Measurements from ENCODE around the gene MEIOB. TPM values are rescaled to one million over a fixed set of nuclear protein-coding genes. Genes with fewer than 3 reads are reported as not detected.

Gene MEIOB
- total RNA-seq, 3 donors from 2014 or later (not counting 1 experiment from before 2014, with no cell fraction given) = not detected

DNA sequence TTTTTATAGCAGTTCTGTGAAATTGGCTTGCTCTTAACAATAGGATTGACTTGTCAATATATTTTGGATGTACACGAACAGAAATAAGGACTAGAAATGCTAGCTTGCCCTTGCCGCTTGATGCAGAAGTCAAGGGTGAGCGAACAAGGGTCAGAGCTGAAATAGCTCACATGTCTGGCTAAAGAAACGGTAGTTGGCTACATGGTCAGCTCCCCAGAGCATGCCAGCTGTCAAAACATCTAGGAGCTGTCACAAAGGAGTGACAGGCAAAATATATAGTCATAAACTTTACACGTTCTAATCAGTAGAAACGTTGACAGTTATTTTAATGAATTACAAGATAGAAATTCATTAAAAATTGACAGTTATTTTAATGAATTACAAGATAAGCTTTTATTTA lies 2.9 kb upstream of the MEIOB start:
- Mint-ChIP-seq H3K36me3 (no peaks in the 10 kb centered on the region), H3K9me3 (no peaks in the 10 kb centered on the region), H3K4me3 (no peak overlapping the region), H3K4me1 (peaks cover 5 to 6% of the 10 kb centered on the region in 2 donors), H3K27ac (no peak overlapping the region), H3K27me3 (ENCODE audit: low read depth in 2 of 2) (peaks cover 15 to 26% of the 10 kb centered on the region in 2 donors)
- TF ChIP-seq, protein P1, sequence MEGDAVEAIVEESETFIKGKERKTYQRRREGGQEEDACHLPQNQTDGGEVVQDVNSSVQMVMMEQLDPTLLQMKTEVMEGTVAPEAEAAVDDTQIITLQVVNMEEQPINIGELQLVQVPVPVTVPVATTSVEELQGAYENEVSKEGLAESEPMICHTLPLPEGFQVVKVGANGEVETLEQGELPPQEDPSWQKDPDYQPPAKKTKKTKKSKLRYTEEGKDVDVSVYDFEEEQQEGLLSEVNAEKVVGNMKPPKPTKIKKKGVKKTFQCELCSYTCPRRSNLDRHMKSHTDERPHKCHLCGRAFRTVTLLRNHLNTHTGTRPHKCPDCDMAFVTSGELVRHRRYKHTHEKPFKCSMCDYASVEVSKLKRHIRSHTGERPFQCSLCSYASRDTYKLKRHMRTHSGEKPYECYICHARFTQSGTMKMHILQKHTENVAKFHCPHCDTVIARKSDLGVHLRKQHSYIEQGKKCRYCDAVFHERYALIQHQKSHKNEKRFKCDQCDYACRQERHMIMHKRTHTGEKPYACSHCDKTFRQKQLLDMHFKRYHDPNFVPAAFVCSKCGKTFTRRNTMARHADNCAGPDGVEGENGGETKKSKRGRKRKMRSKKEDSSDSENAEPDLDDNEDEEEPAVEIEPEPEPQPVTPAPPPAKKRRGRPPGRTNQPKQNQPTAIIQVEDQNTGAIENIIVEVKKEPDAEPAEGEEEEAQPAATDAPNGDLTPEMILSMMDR (IDR thresholded peaks at IDR 0.05) = no peak
- Histone ChIP-seq H3K27ac (ENCODE audit: low read length) (no peak overlapping the region), H3K4me3 (ENCODE audit: low read length) (no peak overlapping the region), H3K36me3 (ENCODE audit: control insufficient read depth, insufficient read depth, low read length) (no peaks in the 10 kb centered on the region), H3K27me3 (ENCODE audit: control insufficient read depth, insufficient read depth, low read length) (peaks cover 6% of the 10 kb centered on the region), H3K4me1 (ENCODE audit: control insufficient read depth, insufficient read depth, low read length) (peaks cover 2% of the 10 kb centered on the region), H3K9me3 (ENCODE audit: control insufficient read depth, insufficient read depth, low read length) (no peaks in the 10 kb centered on the region)
- 73% methylated on average over 4 of the region's 6 CpGs for WGBS (ENCODE audit: insufficient coverage)
- no peak for ATAC-seq
- no peak for DNase-seq
- intact Hi-C loops (cut with micrococcal nuclease) = no loop called here

DNA sequence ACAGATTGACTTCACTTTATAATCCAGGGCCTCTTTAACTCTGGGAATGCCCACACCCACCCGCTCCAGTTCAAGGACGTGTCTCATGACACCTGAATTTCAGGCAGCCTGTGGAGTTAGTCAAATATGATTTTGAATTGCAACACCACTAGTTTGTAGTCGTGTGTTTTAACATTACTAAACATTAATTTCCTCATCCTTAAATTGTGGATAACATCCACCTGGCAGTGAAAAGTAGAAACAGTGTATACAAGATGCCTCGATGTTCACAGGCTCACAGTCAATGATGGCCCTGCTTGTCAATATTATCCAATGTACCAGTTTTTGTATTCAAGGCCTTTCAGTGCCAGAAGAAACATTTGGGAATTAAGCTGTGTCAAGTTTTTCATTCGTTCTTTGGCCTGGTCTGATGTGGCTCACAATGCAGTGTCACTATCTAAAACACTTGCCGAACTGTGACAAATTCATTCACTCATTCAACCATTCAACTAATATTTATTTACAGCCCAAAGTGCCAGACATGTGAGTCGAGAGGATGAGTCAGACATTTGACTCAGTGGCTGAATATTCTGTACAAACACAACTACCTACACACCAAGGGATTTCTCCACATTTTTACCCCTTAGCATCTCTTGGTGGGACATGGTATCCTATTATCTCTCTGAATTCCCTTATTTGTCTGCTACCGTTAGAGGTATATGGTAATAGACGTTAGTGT lies 1.4 kb downstream of the MEIOB start:
- Histone ChIP-seq H3K4me1 (ENCODE audit: control insufficient read depth, insufficient read depth, low read length) (peaks cover 2% of the 10 kb centered on the region), H3K27me3 (ENCODE audit: control insufficient read depth, insufficient read depth, low read length) (peaks cover 6% of the 10 kb centered on the region), H3K9me3 (ENCODE audit: control insufficient read depth, insufficient read depth, low read length) (no peaks in the 10 kb centered on the region), H3K27ac (ENCODE audit: low read length) (no peak overlapping the region), H3K4me3 (ENCODE audit: low read length) (no peak overlapping the region), H3K36me3 (ENCODE audit: control insufficient read depth, insufficient read depth, low read length) (no peaks in the 10 kb centered on the region)
- H3K4me3 Mint-ChIP-seq = no peak overlapping the region
- ATAC-seq (no peak), DNase-seq (no peak)
- WGBS (ENCODE audit: insufficient coverage) = 76% methylated on average over 8 of the region's 9 CpGs
- TF ChIP-seq, protein P1 (IDR thresholded peaks at IDR 0.05) = no peak
- intact Hi-C loops (cut with micrococcal nuclease) = no loop called here
- no peaks in the 10 kb centered on the region for H3K9me3 Mint-ChIP-seq
- H3K27me3 Mint-ChIP-seq (ENCODE audit: low read depth in 2 of 2) = peaks cover 7 to 18% of the 10 kb centered on the region in 2 donors
- H3K36me3 Mint-ChIP-seq = no peaks in the 10 kb centered on the region
- H3K27ac Mint-ChIP-seq = no peak overlapping the region
- H3K4me1 Mint-ChIP-seq = peaks cover 5 to 6% of the 10 kb centered on the region in 2 donors

DNA sequence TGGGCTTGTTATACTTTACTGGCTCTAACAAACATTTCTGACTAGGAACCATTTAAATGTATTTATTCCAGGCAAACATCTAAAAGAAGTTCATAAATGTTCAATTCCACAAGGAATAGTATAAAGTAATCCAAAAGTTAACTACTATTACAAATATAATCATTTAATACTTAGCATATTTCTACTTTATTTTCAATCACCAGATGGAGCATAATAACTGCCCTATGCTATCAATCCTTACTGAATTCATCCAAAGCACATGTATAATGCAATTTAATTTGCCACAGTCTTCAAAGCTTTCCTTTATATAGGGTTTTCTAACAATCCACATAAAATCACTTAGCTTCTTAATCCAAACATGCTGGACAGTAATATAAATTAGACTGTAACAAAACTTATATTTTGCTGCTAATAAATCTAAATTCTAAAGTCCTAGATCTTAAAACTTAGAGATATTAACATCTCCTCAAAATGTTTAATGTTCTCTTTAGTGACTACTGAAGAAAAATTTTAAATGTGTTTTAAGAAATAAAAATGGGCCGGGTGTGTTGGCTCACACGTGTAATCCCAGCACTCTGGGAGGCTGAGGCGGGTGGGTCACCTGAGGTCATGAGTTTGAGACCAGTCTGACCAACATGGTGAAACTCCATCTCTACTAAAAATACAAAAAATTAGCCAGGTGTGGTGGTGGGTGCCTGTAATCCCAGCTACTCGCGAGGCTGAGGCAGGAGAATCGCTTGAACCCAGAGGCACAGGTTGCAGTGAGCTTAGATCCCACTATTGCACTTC lies 5.9 kb downstream of the MEIOB start:
- no peak overlapping the region for H3K27ac ChIP-seq (ENCODE audit: low read length)
- no peaks in the 10 kb centered on the region for H3K9me3 Mint-ChIP-seq
- H3K36me3 ChIP-seq (ENCODE audit: control insufficient read depth, insufficient read depth, low read length) = no peaks in the 10 kb centered on the region
- ATAC-seq = no peak
- peaks cover 3 to 15% of the 10 kb centered on the region in 2 donors for H3K27me3 Mint-ChIP-seq (ENCODE audit: low read depth in 2 of 2)
- WGBS (ENCODE audit: insufficient coverage) = 77% methylated on average over 6 of the region's 6 CpGs
- TF ChIP-seq, protein P1 (IDR thresholded peaks at IDR 0.05) = no peak
- no peaks in the 10 kb centered on the region for H3K4me1 ChIP-seq (ENCODE audit: control insufficient read depth, insufficient read depth, low read length)
- intact Hi-C loops (cut with micrococcal nuclease) = loop anchor here (2.0 kb wide), 1 partner anchor 63 kb away; no protein-coding TSS in a partner anchor
- H3K27ac Mint-ChIP-seq = no peak overlapping the region
- no peaks in the 10 kb centered on the region for H3K4me1 Mint-ChIP-seq
- H3K4me3 ChIP-seq (ENCODE audit: low read length) = no peak overlapping the region
- H3K9me3 ChIP-seq (ENCODE audit: control insufficient read depth, insufficient read depth, low read length) = no peaks in the 10 kb centered on the region
- DNase-seq = no peak
- H3K27me3 ChIP-seq (ENCODE audit: control insufficient read depth, insufficient read depth, low read length) = no peaks in the 10 kb centered on the region
- no peak overlapping the region for H3K4me3 Mint-ChIP-seq
- no peaks in the 10 kb centered on the region for H3K36me3 Mint-ChIP-seq

Measured in natural killer cell (primary cell).